RPMI8226 (cell line): ENCODE results near the gene ATM.
A peak's percentile ranks its signal among the peaks of the same experiment; 100 is the strongest.
"Not testable (repeated sequence)": the region's sequence is repeated elsewhere in the genome, so short reads cannot be mapped to it uniquely, and the experiment has no call there.

Source experiments
- DNase-seq: peaks from one replicate; pipeline ENCODE4 v3.0.0-alpha.2; 2015

ATM gene

GRCh38 chr11:108394744-108395284, 171.9 kb downstream of the ATM start:
- no peak for DNase-seq

DNA sequence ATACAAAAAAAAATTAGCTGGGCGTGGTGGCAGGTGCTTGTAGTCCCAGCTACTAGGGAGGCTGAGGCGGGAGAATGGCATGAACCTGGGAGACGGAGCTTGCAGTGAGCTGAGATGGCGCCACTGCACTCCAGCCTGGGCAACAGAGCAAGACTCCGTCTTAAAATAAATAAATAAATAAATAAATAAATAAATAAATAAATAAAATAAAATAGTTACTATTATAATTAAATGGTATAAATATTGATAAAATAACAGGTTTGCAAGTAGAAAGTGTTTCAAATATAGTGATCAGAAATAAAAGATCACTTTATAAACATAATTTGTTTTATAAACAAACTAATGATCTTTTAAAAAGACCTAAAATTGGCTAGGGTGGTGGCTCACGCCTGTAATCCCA, 173.8 kb downstream of the ATM start:
- DNase-seq, result not testable (repeated sequence)

DNA sequence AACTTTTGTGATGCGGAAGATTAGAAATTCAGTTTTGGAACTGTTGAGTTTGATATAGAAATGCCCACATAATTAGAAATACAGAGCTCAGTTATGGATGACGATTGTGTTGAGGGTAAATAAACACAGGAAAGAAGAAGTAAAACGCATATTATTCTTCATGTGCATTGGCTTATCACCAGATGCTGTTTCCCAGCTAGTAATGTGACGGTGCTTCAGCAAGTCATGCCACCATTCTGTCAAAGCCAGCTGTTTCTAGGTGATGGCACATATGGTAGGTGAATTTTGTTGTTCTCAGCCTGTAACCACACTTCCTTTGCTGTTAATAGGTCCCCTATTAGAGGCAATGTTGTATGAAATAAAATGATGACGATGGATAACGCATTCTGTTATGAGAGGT, 175.6 kb downstream of the ATM start:
- no peak for DNase-seq

- no peak for DNase-seq
These were observed 179.4 kb downstream of the ATM start for GRCh38 chr11:108402241-108402640.

GRCh38 chr11:108403052-108403451, 180.2 kb downstream of the ATM start:
- no peak for DNase-seq

DNA sequence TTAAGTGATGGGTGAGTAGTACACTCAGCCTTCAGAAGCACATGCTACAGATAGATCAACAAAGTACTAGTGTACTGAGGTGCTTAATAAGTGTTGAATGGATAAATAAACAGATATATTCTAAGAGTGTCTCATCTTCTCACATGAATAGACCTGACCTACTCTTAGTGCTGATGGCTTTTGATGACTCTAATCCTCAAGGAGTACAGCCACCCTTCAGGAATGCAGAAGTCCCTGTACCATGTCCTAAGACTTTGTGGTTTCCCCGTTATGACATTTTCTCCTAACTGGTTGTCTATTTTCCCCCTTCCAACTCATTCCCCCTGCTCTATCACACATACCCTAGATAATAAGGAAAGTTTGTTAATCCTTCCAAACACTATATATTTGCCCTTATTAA, 182.8 kb downstream of the ATM start:
- DNase-seq, result no peak

- DNase-seq, result no peak
These were observed 192.1 kb downstream of the ATM start for GRCh38 chr11:108414958-108415357.

GRCh38 chr11:108417551-108417950, 194.7 kb downstream of the ATM start:
- DNase-seq, result peak; percentile 56
